ENCODE results near the gene RAC3. TPM values are rescaled to one million over a fixed set of nuclear protein-coding genes. Genes with fewer than 3 reads are reported as not detected.

The RAC3 gene
- total and polyA plus RNA-seq, 2 of the 8 experiments (the other 6 are each of a cell fraction or from before 2014, with no cell fraction given) = 177 to 299 TPM

DNA sequence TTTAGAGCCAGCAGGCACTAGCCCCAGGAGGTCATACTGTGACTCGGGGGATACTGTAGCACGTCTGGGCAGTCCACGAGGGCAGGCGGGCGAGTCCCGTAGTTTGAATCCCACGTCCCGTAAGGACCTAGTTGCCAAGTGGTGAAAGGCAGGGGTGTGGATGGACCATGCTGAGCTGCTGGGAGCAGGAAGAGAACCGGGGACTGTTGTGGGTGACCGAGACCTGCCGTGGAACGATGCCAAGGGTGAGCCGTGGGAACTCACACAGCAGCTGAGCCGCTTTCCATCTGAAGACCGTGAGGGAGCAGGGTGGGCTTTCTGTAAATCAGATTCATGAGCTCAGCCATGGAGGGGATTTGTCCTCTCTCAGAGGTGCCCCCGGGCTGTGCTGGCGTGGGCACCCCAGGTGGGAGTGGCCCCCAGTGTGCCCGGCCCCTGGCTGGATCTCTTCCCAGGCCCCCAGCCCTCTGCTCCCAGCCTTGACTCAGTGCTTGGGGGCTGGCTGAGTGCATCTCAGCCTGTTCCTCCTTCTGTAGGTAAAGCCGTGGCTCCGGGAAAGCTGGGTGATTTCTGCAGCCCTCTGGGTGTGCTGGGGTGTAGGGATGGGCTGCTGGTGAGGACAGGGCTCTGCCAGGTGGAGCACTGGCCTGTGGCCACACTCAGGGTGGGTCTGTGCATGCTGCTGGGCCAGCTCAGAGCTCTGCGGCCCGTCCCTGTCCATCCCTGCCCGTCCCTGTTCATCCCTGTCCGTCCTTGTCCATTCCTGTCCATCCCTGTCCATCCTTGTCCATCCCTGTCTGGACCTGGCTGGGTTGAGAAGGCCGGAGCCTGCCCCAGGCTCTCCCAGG is 40.4 kb upstream of the RAC3 start (continued):
- no peak for TF ChIP-seq ASH2L (IDR thresholded peaks at IDR 0.05; ENCODE audit: low read length)
- no peak for TF ChIP-seq TEAD4 (IDR thresholded peaks at IDR 0.05; ENCODE audit: low read depth, low read length)
- TF ChIP-seq NANOG (IDR thresholded peaks at IDR 0.05; ENCODE audit: insufficient read depth, low read depth, low read length, poor library complexity, severe bottlenecking) = no peak

All from H1 (cell line).